Measurements from ENCODE around the gene ROBO1. TPM values are rescaled to one million over a fixed set of nuclear protein-coding genes. Genes with fewer than 3 reads are reported as not detected.

The ROBO1 gene
- total RNA-seq, 1 donor from 2014 or later = 182 TPM

- Mint-ChIP-seq H3K4me1 (ENCODE audit: unreplicated experiment) (peaks cover 12% of the 10 kb centered on the region), H3K36me3 (no peaks in the 10 kb centered on the region), H3K9me3 (peaks cover 6% of the 10 kb centered on the region), H3K27me3 (no peaks in the 10 kb centered on the region), H3K4me3 (no peak overlapping the region), H3K27ac (no peak overlapping the region)
- DNase-seq (ENCODE audit: extremely low spot score, unreplicated experiment) = no peak
- TF ChIP-seq CTCF (conservative IDR thresholded peaks at IDR 0.05) = no peak
Observed at GRCh38 chr3:79038057-79038456, 729.7 kb downstream of the ROBO1 start.

- peak; percentile 91 for TF ChIP-seq CTCF (conservative IDR thresholded peaks at IDR 0.05)
- Mint-ChIP-seq H3K9me3 (no peaks in the 10 kb centered on the region), H3K36me3 (no peaks in the 10 kb centered on the region), H3K27ac (no peak overlapping the region), H3K4me3 (no peak overlapping the region), H3K4me1 (ENCODE audit: unreplicated experiment) (peaks cover 12% of the 10 kb centered on the region), H3K27me3 (no peaks in the 10 kb centered on the region)
- DNase-seq (ENCODE audit: extremely low spot score, unreplicated experiment) = no peak
Observed at GRCh38 chr3:79032686-79033318, 735.0 kb downstream of the ROBO1 start.

GRCh38 chr3:79030157-79030556 is 737.6 kb downstream of the ROBO1 start:
- TF ChIP-seq CTCF (conservative IDR thresholded peaks at IDR 0.05) = no peak
- no peaks in the 10 kb centered on the region for H3K27me3 Mint-ChIP-seq

GRCh38 chr3:79028916-79029315 is 738.9 kb downstream of the ROBO1 start:
- no peaks in the 10 kb centered on the region for H3K27me3 Mint-ChIP-seq
- no peak overlapping the region for H3K27ac Mint-ChIP-seq
- no peaks in the 10 kb centered on the region for H3K36me3 Mint-ChIP-seq
- peaks cover 8% of the 10 kb centered on the region for H3K4me1 Mint-ChIP-seq (ENCODE audit: unreplicated experiment)
- H3K4me3 Mint-ChIP-seq = no peak overlapping the region
- TF ChIP-seq CTCF (conservative IDR thresholded peaks at IDR 0.05) = no peak
- no peaks in the 10 kb centered on the region for H3K9me3 Mint-ChIP-seq
- DNase-seq (ENCODE audit: extremely low spot score, unreplicated experiment) = no peak

More at GRCh38 chr3:79030157-79030556, 737.6 kb downstream of the ROBO1 start:
- Mint-ChIP-seq H3K36me3 (no peaks in the 10 kb centered on the region), H3K27ac (no peak overlapping the region), H3K4me3 (no peak overlapping the region), H3K9me3 (no peaks in the 10 kb centered on the region), H3K4me1 (ENCODE audit: unreplicated experiment) (peaks cover 12% of the 10 kb centered on the region)
- DNase-seq (ENCODE audit: extremely low spot score, unreplicated experiment) = no peak

- Mint-ChIP-seq H3K36me3 (no peaks in the 10 kb centered on the region), H3K4me3 (no peak overlapping the region), H3K27ac (no peak overlapping the region), H3K4me1 (ENCODE audit: unreplicated experiment) (peaks cover 5% of the 10 kb centered on the region), H3K9me3 (no peaks in the 10 kb centered on the region), H3K27me3 (no peaks in the 10 kb centered on the region)
- no peak for DNase-seq (ENCODE audit: extremely low spot score, unreplicated experiment)
- TF ChIP-seq CTCF (conservative IDR thresholded peaks at IDR 0.05) = no peak
Observed at GRCh38 chr3:79027593-79027992, 740.2 kb downstream of the ROBO1 start.

- H3K27me3 Mint-ChIP-seq = no peaks in the 10 kb centered on the region
- no peak for TF ChIP-seq CTCF (conservative IDR thresholded peaks at IDR 0.05)
- DNase-seq (ENCODE audit: extremely low spot score, unreplicated experiment) = no peak
- peak overlapping the region; percentile 93 for H3K27ac Mint-ChIP-seq
- peaks cover 5% of the 10 kb centered on the region for H3K36me3 Mint-ChIP-seq
- no peaks in the 10 kb centered on the region for H3K9me3 Mint-ChIP-seq
- H3K4me1 Mint-ChIP-seq (ENCODE audit: unreplicated experiment) = peaks cover 7% of the 10 kb centered on the region
- H3K4me3 Mint-ChIP-seq = no peak overlapping the region
Observed at GRCh38 chr3:79019924-79020173, 747.9 kb downstream of the ROBO1 start.
